ENCODE results near the gene PTGER1. TPM values are rescaled to one million over a fixed set of nuclear protein-coding genes. Genes with fewer than 3 reads are reported as not detected.

Gene PTGER1
- total and polyA plus RNA-seq, 9 of the 15 experiments (the other 6 are each of a cell fraction or from before 2014, with no cell fraction given): 0.06 to 0.36 (median 0.31) TPM; not detected in 5

DNA sequence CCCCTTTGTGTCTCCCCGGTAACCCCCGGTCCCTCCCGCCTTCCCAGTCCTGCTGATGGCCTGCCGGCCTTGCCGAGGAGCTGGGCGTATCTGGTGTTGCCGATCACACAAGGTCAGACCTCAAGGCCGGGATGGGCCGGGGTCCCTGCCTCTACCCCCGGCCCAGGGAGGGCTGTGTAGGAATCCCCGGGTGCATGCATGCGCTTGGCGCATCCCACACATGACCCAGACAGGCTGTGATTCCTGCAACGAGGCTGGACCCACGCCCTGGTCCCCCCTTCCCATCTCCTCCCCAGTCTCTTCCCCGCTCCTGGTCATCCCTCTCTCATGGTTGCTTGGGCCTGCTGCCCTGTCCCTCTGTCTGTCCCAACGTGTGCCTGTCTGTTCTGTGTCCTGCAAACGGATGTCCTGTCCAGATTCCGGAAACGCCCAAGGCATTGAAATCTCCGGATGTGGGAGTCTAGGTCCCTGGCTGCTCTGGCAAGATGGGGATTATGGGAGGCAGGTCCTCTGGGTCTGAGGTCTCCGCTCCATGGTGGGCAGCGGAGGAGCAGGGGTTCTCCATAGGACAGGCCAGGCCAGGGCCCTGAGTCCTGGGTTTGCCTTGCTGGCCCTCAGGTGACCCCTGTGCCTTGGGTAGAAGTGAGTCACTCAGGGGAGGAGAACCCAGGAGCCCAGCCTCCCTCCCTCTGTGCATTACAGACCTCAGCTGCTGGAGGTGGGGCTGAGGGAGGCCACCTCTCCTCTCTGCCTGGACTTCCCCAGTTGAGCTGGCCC is 40.4 kb downstream of the PTGER1 start (continued):
- TF ChIP-seq, protein P1, sequence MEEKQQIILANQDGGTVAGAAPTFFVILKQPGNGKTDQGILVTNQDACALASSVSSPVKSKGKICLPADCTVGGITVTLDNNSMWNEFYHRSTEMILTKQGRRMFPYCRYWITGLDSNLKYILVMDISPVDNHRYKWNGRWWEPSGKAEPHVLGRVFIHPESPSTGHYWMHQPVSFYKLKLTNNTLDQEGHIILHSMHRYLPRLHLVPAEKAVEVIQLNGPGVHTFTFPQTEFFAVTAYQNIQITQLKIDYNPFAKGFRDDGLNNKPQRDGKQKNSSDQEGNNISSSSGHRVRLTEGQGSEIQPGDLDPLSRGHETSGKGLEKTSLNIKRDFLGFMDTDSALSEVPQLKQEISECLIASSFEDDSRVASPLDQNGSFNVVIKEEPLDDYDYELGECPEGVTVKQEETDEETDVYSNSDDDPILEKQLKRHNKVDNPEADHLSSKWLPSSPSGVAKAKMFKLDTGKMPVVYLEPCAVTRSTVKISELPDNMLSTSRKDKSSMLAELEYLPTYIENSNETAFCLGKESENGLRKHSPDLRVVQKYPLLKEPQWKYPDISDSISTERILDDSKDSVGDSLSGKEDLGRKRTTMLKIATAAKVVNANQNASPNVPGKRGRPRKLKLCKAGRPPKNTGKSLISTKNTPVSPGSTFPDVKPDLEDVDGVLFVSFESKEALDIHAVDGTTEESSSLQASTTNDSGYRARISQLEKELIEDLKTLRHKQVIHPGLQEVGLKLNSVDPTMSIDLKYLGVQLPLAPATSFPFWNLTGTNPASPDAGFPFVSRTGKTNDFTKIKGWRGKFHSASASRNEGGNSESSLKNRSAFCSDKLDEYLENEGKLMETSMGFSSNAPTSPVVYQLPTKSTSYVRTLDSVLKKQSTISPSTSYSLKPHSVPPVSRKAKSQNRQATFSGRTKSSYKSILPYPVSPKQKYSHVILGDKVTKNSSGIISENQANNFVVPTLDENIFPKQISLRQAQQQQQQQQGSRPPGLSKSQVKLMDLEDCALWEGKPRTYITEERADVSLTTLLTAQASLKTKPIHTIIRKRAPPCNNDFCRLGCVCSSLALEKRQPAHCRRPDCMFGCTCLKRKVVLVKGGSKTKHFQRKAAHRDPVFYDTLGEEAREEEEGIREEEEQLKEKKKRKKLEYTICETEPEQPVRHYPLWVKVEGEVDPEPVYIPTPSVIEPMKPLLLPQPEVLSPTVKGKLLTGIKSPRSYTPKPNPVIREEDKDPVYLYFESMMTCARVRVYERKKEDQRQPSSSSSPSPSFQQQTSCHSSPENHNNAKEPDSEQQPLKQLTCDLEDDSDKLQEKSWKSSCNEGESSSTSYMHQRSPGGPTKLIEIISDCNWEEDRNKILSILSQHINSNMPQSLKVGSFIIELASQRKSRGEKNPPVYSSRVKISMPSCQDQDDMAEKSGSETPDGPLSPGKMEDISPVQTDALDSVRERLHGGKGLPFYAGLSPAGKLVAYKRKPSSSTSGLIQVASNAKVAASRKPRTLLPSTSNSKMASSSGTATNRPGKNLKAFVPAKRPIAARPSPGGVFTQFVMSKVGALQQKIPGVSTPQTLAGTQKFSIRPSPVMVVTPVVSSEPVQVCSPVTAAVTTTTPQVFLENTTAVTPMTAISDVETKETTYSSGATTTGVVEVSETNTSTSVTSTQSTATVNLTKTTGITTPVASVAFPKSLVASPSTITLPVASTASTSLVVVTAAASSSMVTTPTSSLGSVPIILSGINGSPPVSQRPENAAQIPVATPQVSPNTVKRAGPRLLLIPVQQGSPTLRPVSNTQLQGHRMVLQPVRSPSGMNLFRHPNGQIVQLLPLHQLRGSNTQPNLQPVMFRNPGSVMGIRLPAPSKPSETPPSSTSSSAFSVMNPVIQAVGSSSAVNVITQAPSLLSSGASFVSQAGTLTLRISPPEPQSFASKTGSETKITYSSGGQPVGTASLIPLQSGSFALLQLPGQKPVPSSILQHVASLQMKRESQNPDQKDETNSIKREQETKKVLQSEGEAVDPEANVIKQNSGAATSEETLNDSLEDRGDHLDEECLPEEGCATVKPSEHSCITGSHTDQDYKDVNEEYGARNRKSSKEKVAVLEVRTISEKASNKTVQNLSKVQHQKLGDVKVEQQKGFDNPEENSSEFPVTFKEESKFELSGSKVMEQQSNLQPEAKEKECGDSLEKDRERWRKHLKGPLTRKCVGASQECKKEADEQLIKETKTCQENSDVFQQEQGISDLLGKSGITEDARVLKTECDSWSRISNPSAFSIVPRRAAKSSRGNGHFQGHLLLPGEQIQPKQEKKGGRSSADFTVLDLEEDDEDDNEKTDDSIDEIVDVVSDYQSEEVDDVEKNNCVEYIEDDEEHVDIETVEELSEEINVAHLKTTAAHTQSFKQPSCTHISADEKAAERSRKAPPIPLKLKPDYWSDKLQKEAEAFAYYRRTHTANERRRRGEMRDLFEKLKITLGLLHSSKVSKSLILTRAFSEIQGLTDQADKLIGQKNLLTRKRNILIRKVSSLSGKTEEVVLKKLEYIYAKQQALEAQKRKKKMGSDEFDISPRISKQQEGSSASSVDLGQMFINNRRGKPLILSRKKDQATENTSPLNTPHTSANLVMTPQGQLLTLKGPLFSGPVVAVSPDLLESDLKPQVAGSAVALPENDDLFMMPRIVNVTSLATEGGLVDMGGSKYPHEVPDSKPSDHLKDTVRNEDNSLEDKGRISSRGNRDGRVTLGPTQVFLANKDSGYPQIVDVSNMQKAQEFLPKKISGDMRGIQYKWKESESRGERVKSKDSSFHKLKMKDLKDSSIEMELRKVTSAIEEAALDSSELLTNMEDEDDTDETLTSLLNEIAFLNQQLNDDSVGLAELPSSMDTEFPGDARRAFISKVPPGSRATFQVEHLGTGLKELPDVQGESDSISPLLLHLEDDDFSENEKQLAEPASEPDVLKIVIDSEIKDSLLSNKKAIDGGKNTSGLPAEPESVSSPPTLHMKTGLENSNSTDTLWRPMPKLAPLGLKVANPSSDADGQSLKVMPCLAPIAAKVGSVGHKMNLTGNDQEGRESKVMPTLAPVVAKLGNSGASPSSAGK (IDR thresholded peaks at IDR 0.05): no peak
- TF ChIP-seq CBX1 (IDR thresholded peaks at IDR 0.05; ENCODE audit: low read depth) (no peak), RAD51 (IDR thresholded peaks at IDR 0.05; ENCODE audit: borderline replicate concordance, low read depth) (no peak; the same call in 1 of the 2 replicates), ZNF146 (CRISPR knock-in tag; IDR thresholded peaks at IDR 0.05; ENCODE audit: unreplicated experiment) (no peak), ZNF717 (CRISPR knock-in tag; IDR thresholded peaks at IDR 0.05) (no peak), ZNF695 (CRISPR knock-in tag; IDR thresholded peaks at IDR 0.05) (no peak), ATF1 (CRISPR knock-in tag; IDR thresholded peaks at IDR 0.05) (no peak), ATF1 (tag; IDR thresholded peaks at IDR 0.05) (no peak; the same call in 1 of the 2 replicates), HNRNPH1 (optimal IDR thresholded peaks at IDR 0.05; ENCODE audit: low read depth, low read length) (no peak), EZH2 (IDR thresholded peaks at IDR 0.05; ENCODE audit: borderline replicate concordance, low read depth, low read length) (no peak), ETS2 (tag; IDR thresholded peaks at IDR 0.05; ENCODE audit: borderline replicate concordance, poor library complexity, severe bottlenecking) (no peak), NELFE (IDR thresholded peaks at IDR 0.05; ENCODE audit: insufficient read depth, insufficient read length) (no peak)
- TF ChIP-seq, protein P2, sequence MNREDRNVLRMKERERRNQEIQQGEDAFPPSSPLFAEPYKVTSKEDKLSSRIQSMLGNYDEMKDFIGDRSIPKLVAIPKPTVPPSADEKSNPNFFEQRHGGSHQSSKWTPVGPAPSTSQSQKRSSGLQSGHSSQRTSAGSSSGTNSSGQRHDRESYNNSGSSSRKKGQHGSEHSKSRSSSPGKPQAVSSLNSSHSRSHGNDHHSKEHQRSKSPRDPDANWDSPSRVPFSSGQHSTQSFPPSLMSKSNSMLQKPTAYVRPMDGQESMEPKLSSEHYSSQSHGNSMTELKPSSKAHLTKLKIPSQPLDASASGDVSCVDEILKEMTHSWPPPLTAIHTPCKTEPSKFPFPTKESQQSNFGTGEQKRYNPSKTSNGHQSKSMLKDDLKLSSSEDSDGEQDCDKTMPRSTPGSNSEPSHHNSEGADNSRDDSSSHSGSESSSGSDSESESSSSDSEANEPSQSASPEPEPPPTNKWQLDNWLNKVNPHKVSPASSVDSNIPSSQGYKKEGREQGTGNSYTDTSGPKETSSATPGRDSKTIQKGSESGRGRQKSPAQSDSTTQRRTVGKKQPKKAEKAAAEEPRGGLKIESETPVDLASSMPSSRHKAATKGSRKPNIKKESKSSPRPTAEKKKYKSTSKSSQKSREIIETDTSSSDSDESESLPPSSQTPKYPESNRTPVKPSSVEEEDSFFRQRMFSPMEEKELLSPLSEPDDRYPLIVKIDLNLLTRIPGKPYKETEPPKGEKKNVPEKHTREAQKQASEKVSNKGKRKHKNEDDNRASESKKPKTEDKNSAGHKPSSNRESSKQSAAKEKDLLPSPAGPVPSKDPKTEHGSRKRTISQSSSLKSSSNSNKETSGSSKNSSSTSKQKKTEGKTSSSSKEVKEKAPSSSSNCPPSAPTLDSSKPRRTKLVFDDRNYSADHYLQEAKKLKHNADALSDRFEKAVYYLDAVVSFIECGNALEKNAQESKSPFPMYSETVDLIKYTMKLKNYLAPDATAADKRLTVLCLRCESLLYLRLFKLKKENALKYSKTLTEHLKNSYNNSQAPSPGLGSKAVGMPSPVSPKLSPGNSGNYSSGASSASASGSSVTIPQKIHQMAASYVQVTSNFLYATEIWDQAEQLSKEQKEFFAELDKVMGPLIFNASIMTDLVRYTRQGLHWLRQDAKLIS (CRISPR knock-in tag; IDR thresholded peaks at IDR 0.05): no peak
